Smooth muscle cell (in vitro differentiated cells): ENCODE measurements around the gene PLPP4. TPM values are rescaled to one million over a fixed set of nuclear protein-coding genes. Genes with fewer than 3 reads are reported as not detected.

ENCODE experiments used
- DNase-seq: peaks from one replicate; lab custom pipeline; 2025; ENCODE audit not compliant: unreplicated experiment; lab: John Stamatoyannopoulos, UW
- H2AFZ ChIP-seq: fragments of 200-600 bp; sonication (generic); 2 replicates; pipeline ENCODE4 v1.6.0; 2016; ENCODE audit warnings: antibody characterized with exemption, low read depth, mild to moderate bottlenecking
- H3F3A ChIP-seq: fragments of 200-600 bp; sonication (generic); 2 replicates; pipeline ENCODE4 v1.6.0; 2017; ENCODE audit warnings: antibody characterized with exemption, low read depth
- H3K27ac ChIP-seq: fragments of 200-600 bp; sonication (generic); 2 replicates; pipeline ENCODE4 v1.5.1; 2016; ENCODE audit warnings: low read depth, mild to moderate bottlenecking
- H3K27me3 ChIP-seq: fragments of 200-600 bp; sonication (generic); 2 replicates; pipeline ENCODE4 v1.6.1; 2016; ENCODE audit warnings: low read depth, mild to moderate bottlenecking
- H3K36me3 ChIP-seq: fragments of 200-600 bp; sonication (generic); 2 replicates; pipeline ENCODE4 v1.5.1; 2016; ENCODE audit warnings: low read depth
- H3K4me1 ChIP-seq: fragments of 200-600 bp; sonication (generic); 2 replicates; pipeline ENCODE4 v1.5.1; 2016; ENCODE audit warnings: low read depth
- H3K4me2 ChIP-seq: fragments of 200-600 bp; sonication (generic); 2 replicates; pipeline ENCODE4 v1.6.0; 2016; ENCODE audit warnings: mild to moderate bottlenecking
- H3K4me3 ChIP-seq: fragments of 200-600 bp; sonication (generic); 2 replicates; pipeline ENCODE4 v1.5.1; 2016; ENCODE audit warnings: mild to moderate bottlenecking
- H3K79me2 ChIP-seq: fragments of 200-600 bp; sonication (generic); 2 replicates; pipeline ENCODE4 v1.6.0; 2016; ENCODE audit warnings: low read depth, mild to moderate bottlenecking
- H3K9ac ChIP-seq: fragments of 200-600 bp; sonication (generic); 2 replicates; pipeline ENCODE4 v1.6.0; 2016; ENCODE audit warnings: low read depth
- H3K9me3 ChIP-seq: fragments of 200-600 bp; sonication (generic); replicated peaks from 2 replicates; pipeline ENCODE4 v1.5.1; 2016; ENCODE audit warnings: low read depth
- H4K20me1 ChIP-seq: fragments of 200-600 bp; sonication (generic); 2 replicates; pipeline ENCODE4 v1.6.0; 2016; ENCODE audit warnings: low read depth
- WGBS: methylation state at CpG from one replicate; pipeline ENCODE4 v1.1.7; 2016; ENCODE audit warnings: low lambda C conversion rate; 5-methylcytosine and 5-hydroxymethylcytosine counted together
- polyA plus RNA-seq: library from polyadenylated mRNA; unstranded; fragments of >200 nt; fragmentation: Nextera tagmentation; extraction: Ambion mirVana; gene quantifications from 2 replicates; pipeline ENCODE4 v1.2.1, GENCODE V29; 2016
- total RNA-seq: library from RNA; depleted of rRNA; stranded (reverse); fragments of >200 nt; gene quantifications from 2 replicates; pipeline ENCODE4 v1.2.3, GENCODE V29; 2014
- TF ChIP-seq, protein P1 (sequence below): fragments of 200-600 bp; sonication (generic); IDR thresholded peaks from 2 replicates; pipeline ENCODE4 v1.5.1; 2017; ENCODE audit warnings: borderline replicate concordance, mild to moderate bottlenecking, antibody characterized with exemption; ENCODE audit not compliant: insufficient read depth, poor library complexity, severe bottlenecking

Gene PLPP4
- total and polyA plus RNA-seq, 2 experiments from 2014 or later, result 27.2 to 33.5 TPM

- H3K4me3 ChIP-seq, result no peak overlapping the region
- no peaks in the 10 kb centered on the region for H3K4me1 ChIP-seq
- no peaks in the 10 kb centered on the region for H3K36me3 ChIP-seq
- H4K20me1 ChIP-seq, result no peaks in the 10 kb centered on the region
- H3K9me3 ChIP-seq, result no peaks in the 10 kb centered on the region
- no peak overlapping the region for H3K4me2 ChIP-seq
- H3K79me2 ChIP-seq, result no peaks in the 10 kb centered on the region
- H3K9ac ChIP-seq, result no peak overlapping the region
- H3K27ac ChIP-seq, result no peak overlapping the region
- TF ChIP-seq, protein P1, sequence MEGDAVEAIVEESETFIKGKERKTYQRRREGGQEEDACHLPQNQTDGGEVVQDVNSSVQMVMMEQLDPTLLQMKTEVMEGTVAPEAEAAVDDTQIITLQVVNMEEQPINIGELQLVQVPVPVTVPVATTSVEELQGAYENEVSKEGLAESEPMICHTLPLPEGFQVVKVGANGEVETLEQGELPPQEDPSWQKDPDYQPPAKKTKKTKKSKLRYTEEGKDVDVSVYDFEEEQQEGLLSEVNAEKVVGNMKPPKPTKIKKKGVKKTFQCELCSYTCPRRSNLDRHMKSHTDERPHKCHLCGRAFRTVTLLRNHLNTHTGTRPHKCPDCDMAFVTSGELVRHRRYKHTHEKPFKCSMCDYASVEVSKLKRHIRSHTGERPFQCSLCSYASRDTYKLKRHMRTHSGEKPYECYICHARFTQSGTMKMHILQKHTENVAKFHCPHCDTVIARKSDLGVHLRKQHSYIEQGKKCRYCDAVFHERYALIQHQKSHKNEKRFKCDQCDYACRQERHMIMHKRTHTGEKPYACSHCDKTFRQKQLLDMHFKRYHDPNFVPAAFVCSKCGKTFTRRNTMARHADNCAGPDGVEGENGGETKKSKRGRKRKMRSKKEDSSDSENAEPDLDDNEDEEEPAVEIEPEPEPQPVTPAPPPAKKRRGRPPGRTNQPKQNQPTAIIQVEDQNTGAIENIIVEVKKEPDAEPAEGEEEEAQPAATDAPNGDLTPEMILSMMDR, result no peak
- H2AFZ ChIP-seq, result no peak overlapping the region
- no peaks in the 10 kb centered on the region for H3F3A ChIP-seq
- H3K27me3 ChIP-seq, result no peaks in the 10 kb centered on the region
- DNase-seq, result no peak
- 91% methylated on average over 4 of the region's 4 CpGs for WGBS
Observed at GRCh38 chr10:120548210-120548609, 91.2 kb downstream of the PLPP4 start.

DNA sequence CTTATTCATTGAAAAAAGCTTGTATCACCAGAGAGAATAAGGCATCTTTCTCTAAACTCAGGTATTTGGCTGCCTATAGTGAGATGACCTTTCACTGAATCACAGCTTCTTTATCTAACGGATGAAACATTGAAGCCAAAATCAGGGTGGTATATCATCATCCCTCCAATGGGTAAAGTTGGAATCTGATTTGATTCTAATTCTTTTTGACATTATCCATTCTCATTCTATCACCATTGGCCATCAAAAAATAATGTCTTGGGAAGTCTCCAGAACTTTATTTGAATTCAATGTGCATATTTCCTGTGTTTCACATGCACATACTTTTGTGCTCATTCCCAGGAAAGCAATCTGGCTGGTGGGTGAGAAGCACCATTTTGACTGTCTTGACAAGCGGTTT is 95.2 kb downstream of the PLPP4 start:
- DNase-seq, result no peak
- Histone ChIP-seq H4K20me1 (peaks cover 4% of the 10 kb centered on the region), H3K9me3 (no peaks in the 10 kb centered on the region), H3K9ac (no peak overlapping the region), H3K4me3 (no peak overlapping the region), H2AFZ (no peak overlapping the region), H3F3A (no peaks in the 10 kb centered on the region), H3K27ac (no peak overlapping the region), H3K27me3 (no peaks in the 10 kb centered on the region), H3K4me2 (no peak overlapping the region), H3K36me3 (no peaks in the 10 kb centered on the region), H3K4me1 (peaks cover 11% of the 10 kb centered on the region), H3K79me2 (no peaks in the 10 kb centered on the region)
- TF ChIP-seq, protein P1, result no peak
- whole genome bisulfite sequencing, result 93% methylated on average over 2 of the region's 2 CpGs

- Histone ChIP-seq H3K4me1 (peaks cover 19% of the 10 kb centered on the region), H2AFZ (no peak overlapping the region), H3K79me2 (no peaks in the 10 kb centered on the region), H3K9me3 (no peaks in the 10 kb centered on the region), H4K20me1 (peaks cover 4% of the 10 kb centered on the region), H3K9ac (no peak overlapping the region), H3K4me3 (no peak overlapping the region), H3K36me3 (no peaks in the 10 kb centered on the region), H3K27ac (no peak overlapping the region), H3K4me2 (no peak overlapping the region), H3F3A (no peaks in the 10 kb centered on the region), H3K27me3 (no peaks in the 10 kb centered on the region)
- TF ChIP-seq, protein P1, result no peak
- DNase-seq, result no peak
- WGBS, result 94% methylated on average over 2 of the region's 2 CpGs
Observed at GRCh38 chr10:120553911-120554310, 96.9 kb downstream of the PLPP4 start.

DNA sequence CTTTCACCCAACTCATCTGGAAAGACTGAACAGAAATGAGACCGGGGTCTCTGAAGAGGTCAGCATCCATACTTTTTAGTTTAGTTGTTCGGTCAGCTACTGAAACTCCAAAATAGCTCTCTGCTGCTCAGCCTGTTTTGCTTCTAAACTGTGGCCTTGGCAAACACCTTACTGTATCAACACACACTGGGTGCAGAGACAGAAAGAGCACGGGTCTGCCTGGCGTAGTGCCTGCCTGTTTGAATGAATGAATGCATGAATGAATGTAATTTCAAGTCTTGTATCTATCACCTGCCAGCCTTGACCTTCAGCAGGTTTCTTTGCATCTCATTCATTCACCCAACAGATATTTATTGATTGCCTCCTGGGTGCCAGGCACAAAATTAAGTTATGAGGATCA is 98.4 kb downstream of the PLPP4 start:
- WGBS, result 80% methylated on average over 4 of the region's 4 CpGs

More for the DNA sequence above, 98.4 kb downstream of the PLPP4 start:
- H3K27ac ChIP-seq, result no peak overlapping the region
- no peak overlapping the region for H3K9ac ChIP-seq
- no peak overlapping the region for H3K4me3 ChIP-seq
- no peaks in the 10 kb centered on the region for H3K9me3 ChIP-seq
- DNase-seq, result no peak
- H3F3A ChIP-seq, result no peaks in the 10 kb centered on the region
- H4K20me1 ChIP-seq, result peaks cover 4% of the 10 kb centered on the region
- H2AFZ ChIP-seq, result no peak overlapping the region
- peaks cover 19% of the 10 kb centered on the region for H3K4me1 ChIP-seq
- TF ChIP-seq, protein P1, result no peak
- H3K79me2 ChIP-seq, result no peaks in the 10 kb centered on the region
- H3K36me3 ChIP-seq, result no peaks in the 10 kb centered on the region
- no peak overlapping the region for H3K4me2 ChIP-seq
- H3K27me3 ChIP-seq, result no peaks in the 10 kb centered on the region
